Measurements from ENCODE around the gene MRM1.
"Not testable (repeated sequence)": the region's sequence is repeated elsewhere in the genome, so short reads cannot be mapped to it uniquely, and the experiment has no call there.

MRM1 gene

DNA sequence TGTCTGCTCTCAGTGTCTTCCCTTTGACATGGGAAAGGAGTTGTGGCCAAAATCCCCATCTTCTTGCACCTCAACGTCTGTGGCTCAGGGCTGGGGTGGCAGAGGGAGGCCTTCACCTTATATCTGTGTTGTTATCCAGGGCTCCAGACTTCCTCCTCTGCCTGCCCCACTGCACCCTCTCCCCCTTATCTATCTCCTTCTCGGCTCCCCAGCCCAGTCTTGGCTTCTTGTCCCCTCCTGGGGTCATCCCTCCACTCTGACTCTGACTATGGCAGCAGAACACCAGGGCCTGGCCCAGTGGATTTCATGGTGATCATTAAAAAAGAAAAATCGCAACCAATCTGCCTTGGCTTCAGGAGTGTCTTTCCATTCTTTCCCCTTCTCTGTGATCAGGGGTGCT, 918 bp upstream of the MRM1 start:
- no peak for TF ChIP-seq CTCF (IDR thresholded peaks at IDR 0.05; ENCODE audit: control insufficient read depth, extremely low read depth, insufficient read depth)
- no peak for DNase-seq (ENCODE audit: low read depth)
- H3K4me3 ChIP-seq (ENCODE audit: low read depth, low read length) = peak overlapping the region; percentile 92

DNA sequence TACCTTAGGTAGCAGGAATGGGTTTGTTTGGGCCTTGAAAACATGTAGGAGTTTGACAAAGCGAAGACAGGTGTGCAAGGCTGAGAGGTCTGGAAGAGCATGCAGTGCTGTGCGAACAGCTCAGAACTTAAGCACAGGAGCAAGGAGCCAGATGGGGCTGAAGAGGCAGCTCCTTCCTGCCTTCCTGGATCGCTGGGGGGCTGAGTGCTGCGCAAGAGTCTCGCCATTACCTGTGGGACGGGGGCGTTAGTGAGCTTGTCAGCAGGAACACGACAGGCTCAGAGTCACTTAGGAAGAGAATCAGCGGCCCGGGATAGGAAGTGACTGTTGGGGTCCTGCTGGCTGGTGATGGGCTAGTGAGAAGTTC, 464 bp upstream of the MRM1 start:
- peak overlapping the region; percentile 92 for H3K4me3 ChIP-seq (ENCODE audit: low read depth, low read length)
- DNase-seq (ENCODE audit: low read depth) = no peak
- 0 out of 2 replicates have a peak, but pooled peaks have one; percentile 2 for TF ChIP-seq CTCF (IDR thresholded peaks at IDR 0.05; ENCODE audit: control insufficient read depth, extremely low read depth, insufficient read depth)

GRCh38 chr17:36602030-36602748, 806 bp downstream of the MRM1 start:
- no peak for TF ChIP-seq CTCF (IDR thresholded peaks at IDR 0.05; ENCODE audit: control insufficient read depth, extremely low read depth, insufficient read depth)
- peak overlapping the region; percentile 92 for H3K4me3 ChIP-seq (ENCODE audit: low read depth, low read length)
- DNase-seq (ENCODE audit: low read depth) = no peak

GRCh38 chr17:36602924-36603384, 1.6 kb downstream of the MRM1 start:
- peak; percentile 91 for TF ChIP-seq CTCF (IDR thresholded peaks at IDR 0.05; ENCODE audit: control insufficient read depth, extremely low read depth, insufficient read depth)
- peak overlapping the region; percentile 92 for H3K4me3 ChIP-seq (ENCODE audit: low read depth, low read length)
- DNase-seq (ENCODE audit: low read depth) = no peak

GRCh38 chr17:36605028-36605427, 3.6 kb downstream of the MRM1 start:
- DNase-seq (ENCODE audit: low read depth) = not testable (repeated sequence)

DNA sequence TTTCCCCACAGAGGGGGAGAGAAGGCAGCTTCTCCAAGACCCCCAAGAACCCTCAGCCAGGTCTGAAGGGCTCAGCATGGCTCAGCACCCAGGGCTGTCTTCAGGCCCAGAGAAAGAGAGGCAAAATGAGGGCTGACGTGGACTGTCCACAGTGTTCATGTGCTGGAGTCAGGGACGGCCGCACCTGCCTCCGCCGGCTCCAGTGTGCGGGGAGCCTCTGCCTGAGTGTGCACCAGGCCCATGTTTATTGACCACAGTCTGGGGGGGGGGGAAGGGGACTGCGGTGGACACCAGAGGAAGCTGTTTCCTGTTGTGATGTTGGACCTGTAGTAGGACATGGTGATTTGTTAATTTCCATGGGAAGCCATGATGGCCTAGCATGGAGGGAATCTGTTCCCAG, 6.9 kb downstream of the MRM1 start:
- no peak for TF ChIP-seq CTCF (IDR thresholded peaks at IDR 0.05; ENCODE audit: control insufficient read depth, extremely low read depth, insufficient read depth)
- no peak for DNase-seq (ENCODE audit: low read depth)

More at GRCh38 chr17:36605028-36605427, 3.6 kb downstream of the MRM1 start:
- H3K4me3 ChIP-seq (ENCODE audit: low read depth, low read length) = not testable (repeated sequence)

GRCh38 chr17:36608794-36609497, 7.6 kb downstream of the MRM1 start:
- peak; percentile 35 for TF ChIP-seq CTCF (IDR thresholded peaks at IDR 0.05; ENCODE audit: control insufficient read depth, extremely low read depth, insufficient read depth)
- DNase-seq (ENCODE audit: low read depth) = no peak
- no peak overlapping the region for H3K4me3 ChIP-seq (ENCODE audit: low read depth, low read length)

More for the DNA sequence above, 6.9 kb downstream of the MRM1 start:
- no peak overlapping the region for H3K4me3 ChIP-seq (ENCODE audit: low read depth, low read length)

Measured in LNCaP clone FGC (cell line).